Measurements from ENCODE around the gene POU5F2. TPM values are rescaled to one million over a fixed set of nuclear protein-coding genes. Genes with fewer than 3 reads are reported as not detected.

POU5F2 gene
- total RNA-seq, 4 donors from 2014 or later = 3.0 to 6.5 (median 3.4) TPM

DNA sequence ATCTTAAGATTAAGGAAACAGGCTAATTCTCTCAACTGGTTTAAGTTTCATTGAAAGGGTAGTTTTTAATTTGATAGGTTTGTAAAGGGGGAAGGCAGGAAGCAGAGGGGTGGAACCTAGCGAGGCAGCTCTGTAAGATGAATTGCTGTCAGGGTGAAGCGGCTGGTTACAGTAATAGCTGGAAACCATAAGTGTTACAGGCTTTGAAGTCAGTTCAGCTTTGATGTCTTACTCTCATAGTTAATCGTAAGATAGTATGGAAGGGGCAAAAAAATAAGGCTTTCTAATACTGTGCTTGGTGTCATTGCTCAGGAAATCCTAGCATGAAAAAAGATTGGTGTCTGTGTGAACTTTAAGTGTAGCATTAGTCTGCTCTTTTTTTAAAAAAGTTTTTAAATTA, 20.3 kb downstream of the POU5F2 start:
- no peak for DNase-seq (ENCODE audit: low spot score)
- ATAC-seq (ENCODE audit: low FRiP score) = no peak
- TF ChIP-seq, protein P1, sequence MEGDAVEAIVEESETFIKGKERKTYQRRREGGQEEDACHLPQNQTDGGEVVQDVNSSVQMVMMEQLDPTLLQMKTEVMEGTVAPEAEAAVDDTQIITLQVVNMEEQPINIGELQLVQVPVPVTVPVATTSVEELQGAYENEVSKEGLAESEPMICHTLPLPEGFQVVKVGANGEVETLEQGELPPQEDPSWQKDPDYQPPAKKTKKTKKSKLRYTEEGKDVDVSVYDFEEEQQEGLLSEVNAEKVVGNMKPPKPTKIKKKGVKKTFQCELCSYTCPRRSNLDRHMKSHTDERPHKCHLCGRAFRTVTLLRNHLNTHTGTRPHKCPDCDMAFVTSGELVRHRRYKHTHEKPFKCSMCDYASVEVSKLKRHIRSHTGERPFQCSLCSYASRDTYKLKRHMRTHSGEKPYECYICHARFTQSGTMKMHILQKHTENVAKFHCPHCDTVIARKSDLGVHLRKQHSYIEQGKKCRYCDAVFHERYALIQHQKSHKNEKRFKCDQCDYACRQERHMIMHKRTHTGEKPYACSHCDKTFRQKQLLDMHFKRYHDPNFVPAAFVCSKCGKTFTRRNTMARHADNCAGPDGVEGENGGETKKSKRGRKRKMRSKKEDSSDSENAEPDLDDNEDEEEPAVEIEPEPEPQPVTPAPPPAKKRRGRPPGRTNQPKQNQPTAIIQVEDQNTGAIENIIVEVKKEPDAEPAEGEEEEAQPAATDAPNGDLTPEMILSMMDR (IDR thresholded peaks at IDR 0.05) = no peak

DNA sequence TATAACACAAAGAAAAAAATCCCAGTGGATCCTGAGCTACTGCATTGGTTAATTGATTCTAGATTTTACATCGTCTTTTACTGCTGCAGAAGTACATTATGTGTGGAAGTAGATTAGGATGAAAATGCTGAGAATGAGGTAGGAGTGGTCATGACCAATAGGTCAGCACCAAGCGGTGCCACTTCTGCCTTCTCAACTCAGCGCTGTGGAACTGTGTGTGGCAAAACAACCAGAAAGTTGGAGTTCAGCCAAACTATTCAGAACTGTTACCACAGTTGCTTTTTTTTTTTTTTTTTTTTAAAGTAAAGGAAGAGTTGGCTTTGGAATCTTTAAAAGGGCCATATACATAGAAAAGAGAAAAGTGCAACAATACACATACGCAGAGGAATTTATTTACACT, 24.2 kb downstream of the POU5F2 start:
- DNase-seq (ENCODE audit: low spot score) (no peak), ATAC-seq (ENCODE audit: low FRiP score) (no peak)
- TF ChIP-seq, protein P1 (IDR thresholded peaks at IDR 0.05) = no peak

DNA sequence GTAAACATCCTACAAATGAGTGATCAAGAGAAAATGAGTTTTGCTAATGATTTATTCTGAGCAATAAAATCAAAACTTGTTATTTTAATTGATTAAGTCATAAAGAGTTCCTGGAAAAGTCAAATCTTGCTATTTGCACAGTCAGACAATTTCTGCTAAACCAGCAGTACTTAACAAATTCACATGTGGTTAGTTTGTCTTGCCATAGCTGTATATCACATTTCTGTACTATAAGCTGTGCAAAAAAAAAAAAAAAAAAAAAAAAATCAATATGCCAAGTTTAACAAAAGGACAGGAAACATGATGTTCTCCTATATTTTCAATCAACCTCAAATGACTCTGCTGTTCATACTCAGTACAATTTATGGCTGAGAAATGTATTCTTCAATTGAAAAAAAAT, 24.9 kb downstream of the POU5F2 start:
- TF ChIP-seq, protein P1 (IDR thresholded peaks at IDR 0.05) = no peak
- DNase-seq (ENCODE audit: low spot score) (no peak), ATAC-seq (ENCODE audit: low FRiP score) (no peak)

DNA sequence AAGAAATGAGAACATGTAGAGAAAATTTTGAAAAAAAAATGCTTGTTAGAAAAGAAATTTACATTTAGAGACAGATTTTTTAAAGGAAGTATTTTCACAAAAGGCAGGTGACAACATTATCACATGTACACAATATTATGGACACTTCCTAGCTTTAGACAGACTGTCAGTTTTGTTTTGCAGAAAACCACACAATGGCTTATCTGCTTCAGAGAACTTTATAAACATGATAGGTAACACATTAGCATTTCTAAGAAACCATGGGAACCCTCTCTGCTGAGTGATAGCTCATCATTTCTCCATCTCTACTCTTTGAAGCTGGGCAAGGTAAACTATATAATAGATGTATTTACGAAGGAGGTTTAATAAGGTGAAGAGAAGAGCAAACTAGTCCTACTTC, 25.6 kb downstream of the POU5F2 start:
- no peak for DNase-seq (ENCODE audit: low spot score)
- TF ChIP-seq, protein P1 (IDR thresholded peaks at IDR 0.05) = no peak
- ATAC-seq (ENCODE audit: low FRiP score) = no peak

DNA sequence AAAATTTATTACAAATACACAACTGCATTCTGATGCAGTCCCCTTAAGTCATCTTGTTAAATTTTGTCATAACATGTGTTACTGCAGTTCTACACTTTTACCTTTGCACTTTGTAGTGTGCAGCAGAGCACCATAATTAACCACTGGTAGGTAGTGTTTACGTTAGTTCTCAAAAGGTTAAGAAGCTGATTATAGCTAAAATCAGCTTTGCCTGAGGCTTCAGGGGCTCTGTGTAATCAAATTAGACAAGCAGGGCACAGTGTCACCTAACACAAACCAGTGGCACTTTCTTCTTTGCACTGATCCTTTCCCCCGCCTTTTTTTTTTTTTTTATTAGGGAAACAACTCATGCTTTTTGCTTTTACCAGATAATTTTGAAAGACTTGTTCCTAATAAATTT, 26.1 kb downstream of the POU5F2 start:
- TF ChIP-seq, protein P1 (IDR thresholded peaks at IDR 0.05) = no peak
- no peak for DNase-seq (ENCODE audit: low spot score)
- no peak for ATAC-seq (ENCODE audit: low FRiP score)

DNA sequence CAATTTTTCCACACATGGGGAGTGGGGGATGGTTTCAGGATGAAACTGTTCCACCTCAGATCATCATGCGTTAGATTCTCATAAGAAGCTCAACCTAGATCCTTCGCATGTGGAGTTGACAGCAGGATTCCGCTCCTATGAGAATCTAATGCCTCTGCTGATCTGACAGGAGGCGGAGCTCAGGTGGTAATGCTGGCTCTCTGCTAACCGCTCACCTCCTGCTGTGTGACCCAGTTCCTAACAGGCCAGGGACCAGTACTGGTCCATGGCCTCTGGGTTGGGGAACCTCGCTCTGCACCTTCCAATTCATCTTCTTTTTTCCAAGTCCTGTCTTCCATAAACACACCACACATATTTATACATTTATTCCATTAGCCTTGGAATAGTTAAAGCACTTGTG, 33.0 kb downstream of the POU5F2 start:
- no peak for DNase-seq (ENCODE audit: low spot score)
- TF ChIP-seq, protein P1 (IDR thresholded peaks at IDR 0.05) = no peak
- ATAC-seq (ENCODE audit: low FRiP score) = no peak

DNA sequence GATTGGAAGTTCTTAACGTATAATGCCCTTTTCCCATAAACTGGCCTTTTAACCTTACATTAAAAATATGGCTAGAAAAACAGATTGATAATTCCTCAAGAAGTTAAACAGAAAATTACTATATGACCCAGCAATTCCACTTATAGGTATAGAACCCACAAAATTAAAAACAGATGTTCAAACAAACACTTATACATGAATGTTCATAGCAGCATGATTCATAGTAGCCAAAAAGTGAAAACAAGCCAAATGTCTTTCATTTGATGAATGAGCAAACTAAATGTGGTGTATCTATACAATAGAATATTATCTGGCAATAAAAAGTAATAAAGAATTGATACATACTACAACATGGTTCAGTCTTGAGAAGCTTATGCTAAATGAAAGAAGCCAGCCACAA, 35.5 kb downstream of the POU5F2 start:
- TF ChIP-seq, protein P1 (IDR thresholded peaks at IDR 0.05) = no peak
- ATAC-seq (ENCODE audit: low FRiP score) (no peak), DNase-seq (ENCODE audit: low spot score) (no peak)

Data from omental fat pad (tissue), 4 donors.